ENCODE results near the gene C1orf198. TPM values are rescaled to one million over a fixed set of nuclear protein-coding genes. Genes with fewer than 3 reads are reported as not detected.

The C1orf198 gene
- total RNA-seq, 1 donor from 2014 or later: 159 TPM

GRCh38 chr1:230902349-230902923 is 34.1 kb upstream of the C1orf198 start:
- no peak for DNase-seq

GRCh38 chr1:230901671-230902070 is 33.4 kb upstream of the C1orf198 start:
- TF ChIP-seq, protein P1, sequence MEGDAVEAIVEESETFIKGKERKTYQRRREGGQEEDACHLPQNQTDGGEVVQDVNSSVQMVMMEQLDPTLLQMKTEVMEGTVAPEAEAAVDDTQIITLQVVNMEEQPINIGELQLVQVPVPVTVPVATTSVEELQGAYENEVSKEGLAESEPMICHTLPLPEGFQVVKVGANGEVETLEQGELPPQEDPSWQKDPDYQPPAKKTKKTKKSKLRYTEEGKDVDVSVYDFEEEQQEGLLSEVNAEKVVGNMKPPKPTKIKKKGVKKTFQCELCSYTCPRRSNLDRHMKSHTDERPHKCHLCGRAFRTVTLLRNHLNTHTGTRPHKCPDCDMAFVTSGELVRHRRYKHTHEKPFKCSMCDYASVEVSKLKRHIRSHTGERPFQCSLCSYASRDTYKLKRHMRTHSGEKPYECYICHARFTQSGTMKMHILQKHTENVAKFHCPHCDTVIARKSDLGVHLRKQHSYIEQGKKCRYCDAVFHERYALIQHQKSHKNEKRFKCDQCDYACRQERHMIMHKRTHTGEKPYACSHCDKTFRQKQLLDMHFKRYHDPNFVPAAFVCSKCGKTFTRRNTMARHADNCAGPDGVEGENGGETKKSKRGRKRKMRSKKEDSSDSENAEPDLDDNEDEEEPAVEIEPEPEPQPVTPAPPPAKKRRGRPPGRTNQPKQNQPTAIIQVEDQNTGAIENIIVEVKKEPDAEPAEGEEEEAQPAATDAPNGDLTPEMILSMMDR (IDR thresholded peaks at IDR 0.05): no peak
- no peaks in the 10 kb centered on the region for H3K27me3 ChIP-seq
- H3K36me3 ChIP-seq: no peaks in the 10 kb centered on the region
- no peak overlapping the region for H3K4me3 ChIP-seq
- H3K4me1 ChIP-seq: peaks cover 34% of the 10 kb centered on the region
- ATAC-seq: peak; percentile 87
- peak overlapping the region; percentile 42 for H3K27ac ChIP-seq
- intact Hi-C loops (cut with DNase I): no loop called here
- no peaks in the 10 kb centered on the region for H3K9me3 ChIP-seq
- DNase-seq: peak; percentile 84

More at GRCh38 chr1:230902349-230902923, 34.1 kb upstream of the C1orf198 start:
- intact Hi-C loops (cut with DNase I): no loop called here
- no peak for ATAC-seq
- Histone ChIP-seq H3K27ac (no peak overlapping the region), H3K36me3 (peaks cover 2% of the 10 kb centered on the region), H3K4me3 (no peak overlapping the region), H3K4me1 (peaks cover 31% of the 10 kb centered on the region), H3K27me3 (no peaks in the 10 kb centered on the region), H3K9me3 (no peaks in the 10 kb centered on the region)
- TF ChIP-seq, protein P1 (IDR thresholded peaks at IDR 0.05): no peak

DNA sequence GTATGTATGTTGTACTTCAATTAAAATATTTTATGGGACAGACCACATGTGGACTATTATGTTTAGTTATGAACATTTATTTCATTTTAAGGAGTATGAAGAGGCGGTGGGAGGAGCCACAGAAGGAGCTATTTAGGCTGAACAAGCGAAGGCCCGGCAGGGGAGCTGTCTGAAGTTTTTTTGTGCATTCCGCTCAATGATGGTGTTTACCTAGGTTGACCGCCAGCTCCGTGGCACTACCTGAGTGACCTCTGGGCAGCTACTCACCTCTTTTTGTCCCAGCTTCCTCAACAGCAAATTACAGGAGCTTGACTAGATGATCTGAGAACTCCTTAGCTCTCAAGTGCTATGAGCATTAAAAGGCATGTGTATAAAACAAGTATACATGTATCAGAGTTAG is 32.7 kb upstream of the C1orf198 start:
- TF ChIP-seq, protein P1 (IDR thresholded peaks at IDR 0.05): no peak
- no peaks in the 10 kb centered on the region for H3K27me3 ChIP-seq
- H3K4me1 ChIP-seq: peaks cover 41% of the 10 kb centered on the region
- no peak overlapping the region for H3K4me3 ChIP-seq
- intact Hi-C loops (cut with DNase I): no loop called here
- peak overlapping the region; percentile 42 for H3K27ac ChIP-seq
- peak; percentile 71 for ATAC-seq
- no peaks in the 10 kb centered on the region for H3K9me3 ChIP-seq
- H3K36me3 ChIP-seq: no peaks in the 10 kb centered on the region
- peak; percentile 72 for DNase-seq

- ATAC-seq (peak; percentile 63), DNase-seq (no peak)
- no peaks in the 10 kb centered on the region for H3K27me3 ChIP-seq
- H3K36me3 ChIP-seq: no peaks in the 10 kb centered on the region
- TF ChIP-seq, protein P1 (IDR thresholded peaks at IDR 0.05): no peak
- peak overlapping the region; percentile 42 for H3K27ac ChIP-seq
- intact Hi-C loops (cut with DNase I): no loop called here
- H3K4me3 ChIP-seq: no peak overlapping the region
- peaks cover 41% of the 10 kb centered on the region for H3K4me1 ChIP-seq
- no peaks in the 10 kb centered on the region for H3K9me3 ChIP-seq
Observed at GRCh38 chr1:230899841-230900251, 31.5 kb upstream of the C1orf198 start.

DNA sequence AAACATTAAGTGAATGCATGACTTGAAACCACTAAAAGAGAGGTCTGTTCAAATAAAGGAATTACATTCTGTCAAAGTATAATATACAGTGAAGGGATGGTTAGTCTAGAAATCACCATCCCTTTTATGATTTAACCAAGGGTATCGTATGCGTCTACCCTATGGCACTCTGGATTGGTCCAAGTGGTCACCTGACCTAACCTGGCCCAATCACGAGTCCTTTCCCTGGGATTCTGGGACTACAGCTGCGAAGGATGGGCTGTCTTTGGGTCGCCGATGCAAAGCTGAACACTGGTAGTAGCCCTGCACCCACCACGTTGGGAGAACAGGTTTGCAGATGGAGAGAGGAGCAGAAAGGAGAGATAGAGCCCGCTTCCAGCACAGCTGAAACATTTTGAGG is 30.4 kb upstream of the C1orf198 start:
- H3K4me3 ChIP-seq: no peak overlapping the region
- H3K4me1 ChIP-seq: peaks cover 41% of the 10 kb centered on the region
- DNase-seq (no peak), ATAC-seq (no peak)
- H3K9me3 ChIP-seq: no peaks in the 10 kb centered on the region
- no peak overlapping the region for H3K27ac ChIP-seq
- H3K27me3 ChIP-seq: no peaks in the 10 kb centered on the region
- H3K36me3 ChIP-seq: no peaks in the 10 kb centered on the region
- TF ChIP-seq, protein P1 (IDR thresholded peaks at IDR 0.05): no peak
- intact Hi-C loops (cut with DNase I): no loop called here

- no peak for ATAC-seq
- intact Hi-C loops (cut with DNase I): no loop called here
- H3K4me3 ChIP-seq: no peak overlapping the region
- DNase-seq: no peak
- TF ChIP-seq, protein P1 (IDR thresholded peaks at IDR 0.05): no peak
- H3K27ac ChIP-seq: no peak overlapping the region
- H3K27me3 ChIP-seq: no peaks in the 10 kb centered on the region
- no peaks in the 10 kb centered on the region for H3K36me3 ChIP-seq
- H3K4me1 ChIP-seq: peaks cover 41% of the 10 kb centered on the region
- no peaks in the 10 kb centered on the region for H3K9me3 ChIP-seq
Observed at GRCh38 chr1:230898144-230898543, 29.8 kb upstream of the C1orf198 start.
